Stimulated activated naive CD4-positive, alpha-beta T cell treated with Interleukin-2 at 50 U/mL for 16 hours (primary cell): Measurements from ENCODE around the gene IDS.
"Not testable (repeated sequence)": the region's sequence is repeated elsewhere in the genome, so short reads cannot be mapped to it uniquely, and the experiment has no call there.

Experiments
- DNase-seq: peaks from one replicate; lab custom pipeline; 2025; lab: John Stamatoyannopoulos, UW

Gene IDS

GRCh38 chrX:149527705-149528104 is 22.6 kb upstream of the IDS start:
- peak; percentile 4 for DNase-seq

- not testable (repeated sequence) for DNase-seq
These were observed 21.4 kb upstream of the IDS start for GRCh38 chrX:149526318-149527033.

DNA sequence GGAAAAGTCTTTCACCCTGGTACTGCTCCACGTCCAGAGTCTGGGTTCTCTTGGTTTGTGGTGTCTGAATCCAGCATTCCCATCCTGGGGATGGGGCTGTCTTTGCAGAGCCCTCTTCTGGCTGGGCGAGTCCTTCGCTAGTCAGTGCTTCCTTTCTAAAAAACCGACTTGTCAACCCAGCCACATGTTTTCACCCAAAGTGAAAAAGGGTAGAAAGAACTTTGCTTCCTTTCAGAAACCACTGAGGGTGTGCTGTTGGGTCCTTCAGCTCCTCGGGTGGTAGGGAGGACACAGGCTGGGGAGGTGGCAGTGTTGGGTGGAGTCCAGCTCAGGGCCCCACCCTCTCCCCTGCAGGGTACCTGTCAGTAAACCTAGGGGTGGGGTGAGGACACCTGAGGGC is 20.8 kb upstream of the IDS start:
- not testable (repeated sequence) for DNase-seq

DNA sequence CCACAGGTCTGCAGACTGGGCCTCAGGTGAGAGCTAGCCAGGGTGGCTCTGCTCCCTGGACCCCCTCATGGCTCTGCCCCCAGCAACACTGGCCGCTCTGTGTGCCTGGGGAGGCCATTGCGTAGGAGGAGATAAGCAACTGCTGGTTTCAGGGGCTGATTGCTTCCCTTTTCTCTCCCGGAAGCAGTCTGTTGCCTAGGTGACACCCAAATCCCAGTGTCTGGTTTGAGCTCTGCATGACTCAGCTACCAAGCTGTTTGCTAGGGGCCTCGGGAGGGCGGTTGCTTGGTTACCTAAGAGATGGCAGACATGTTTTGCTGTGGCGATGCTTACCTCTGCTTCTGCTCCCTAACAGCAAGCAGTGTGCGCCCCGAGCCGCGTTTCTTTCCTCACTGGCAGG is 20.3 kb upstream of the IDS start:
- DNase-seq, result peak; percentile 50

DNA sequence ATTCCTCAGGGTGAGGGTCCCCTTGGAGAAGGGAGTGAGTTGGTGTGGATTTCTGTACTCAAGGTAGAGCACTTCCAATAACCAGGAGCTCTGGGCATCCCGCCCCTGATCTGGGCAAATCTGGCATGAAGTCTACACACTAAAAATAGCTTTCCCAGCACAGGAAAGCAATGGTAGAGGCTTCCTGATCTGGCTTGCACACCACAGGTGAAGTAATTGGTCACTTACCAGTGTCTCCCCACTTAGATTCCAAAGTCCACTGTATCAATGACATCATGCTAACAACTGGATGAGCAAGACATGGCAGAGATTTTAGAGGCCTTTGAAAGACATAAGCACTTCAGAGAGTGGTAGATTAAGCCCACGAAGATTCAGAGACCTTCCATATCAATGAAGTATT is 17.8 kb upstream of the IDS start:
- no peak for DNase-seq

DNA sequence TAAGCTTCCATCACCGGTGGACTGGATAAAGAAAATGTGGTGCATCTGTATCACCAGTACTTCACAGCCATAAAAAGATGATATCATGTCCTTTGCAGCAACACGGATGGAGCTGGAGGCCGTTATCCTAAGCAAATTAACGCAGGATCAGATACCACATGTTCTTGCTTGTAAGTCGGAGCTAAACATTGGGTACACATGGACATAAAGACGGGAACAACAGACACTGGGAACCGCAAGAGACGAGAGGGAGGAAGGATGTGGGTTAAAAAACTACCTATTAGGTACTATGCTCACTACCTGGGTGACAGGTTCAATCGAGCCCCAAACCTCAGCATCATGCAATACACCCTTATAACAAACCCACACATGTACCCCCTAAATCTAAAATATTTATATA is 16.3 kb upstream of the IDS start:
- no peak for DNase-seq

GRCh38 chrX:149520636-149521277 is 15.7 kb upstream of the IDS start:
- DNase-seq, result not testable (repeated sequence)

GRCh38 chrX:149518236-149518635 is 13.1 kb upstream of the IDS start:
- no peak for DNase-seq

GRCh38 chrX:149517308-149517707 is 12.2 kb upstream of the IDS start:
- DNase-seq, result no peak

DNA sequence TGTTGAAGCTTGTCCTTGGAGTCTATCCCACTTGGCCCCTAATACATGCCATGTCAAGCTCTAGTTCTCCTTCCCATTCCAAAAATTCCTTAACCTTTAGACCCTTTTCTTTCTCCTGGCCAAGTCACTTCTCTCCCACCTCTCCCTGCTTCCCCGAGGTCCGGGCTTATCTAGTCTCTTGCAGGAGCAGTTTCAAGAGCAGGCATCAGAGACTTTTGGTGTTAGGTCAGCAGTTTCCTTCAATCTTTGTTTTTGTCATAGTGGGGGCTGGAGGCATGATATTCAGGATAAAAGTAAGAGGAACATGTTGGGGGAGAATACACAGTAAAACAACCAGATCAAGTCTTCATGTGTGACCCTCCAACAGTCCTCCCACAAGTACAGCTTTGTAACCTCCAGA is 11.5 kb upstream of the IDS start:
- DNase-seq, result no peak

GRCh38 chrX:149515954-149516602 is 11.0 kb upstream of the IDS start:
- no peak for DNase-seq

DNA sequence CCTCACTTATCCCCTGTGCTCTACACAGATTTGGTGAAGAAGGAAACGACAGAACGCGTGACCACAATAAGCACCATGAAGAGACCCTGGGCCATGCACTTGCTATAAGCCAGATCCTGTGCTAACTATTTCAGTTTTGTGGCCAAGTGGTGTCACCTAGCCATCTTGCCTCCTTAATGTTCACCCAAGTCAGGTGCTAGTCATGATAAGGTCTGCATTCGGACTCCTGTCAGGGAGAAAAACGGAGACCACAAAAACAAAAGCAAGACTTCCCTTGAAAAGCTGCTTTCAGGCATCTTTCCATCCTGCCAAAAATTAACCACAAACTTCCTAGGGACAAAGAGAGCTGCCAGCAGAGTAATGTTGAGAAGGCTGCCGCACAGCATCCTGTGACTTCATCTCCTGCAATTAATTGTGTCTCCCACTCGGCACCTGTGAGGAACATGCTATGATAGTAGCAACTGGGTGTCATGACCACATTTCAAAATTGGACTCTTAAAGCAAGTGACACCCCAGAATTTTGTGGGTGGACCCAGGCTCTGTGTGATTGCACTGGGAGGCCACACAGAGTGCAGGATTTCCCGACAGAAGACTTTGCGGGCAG is 8.8 kb upstream of the IDS start:
- no peak for DNase-seq

- DNase-seq, result peak; percentile 16
These were observed 7.2 kb upstream of the IDS start for GRCh38 chrX:149512225-149512885.

- no peak for DNase-seq
These were observed 6.0 kb upstream of the IDS start for GRCh38 chrX:149511081-149511480.

GRCh38 chrX:149510386-149510785 is 5.3 kb upstream of the IDS start:
- DNase-seq, result no peak

DNA sequence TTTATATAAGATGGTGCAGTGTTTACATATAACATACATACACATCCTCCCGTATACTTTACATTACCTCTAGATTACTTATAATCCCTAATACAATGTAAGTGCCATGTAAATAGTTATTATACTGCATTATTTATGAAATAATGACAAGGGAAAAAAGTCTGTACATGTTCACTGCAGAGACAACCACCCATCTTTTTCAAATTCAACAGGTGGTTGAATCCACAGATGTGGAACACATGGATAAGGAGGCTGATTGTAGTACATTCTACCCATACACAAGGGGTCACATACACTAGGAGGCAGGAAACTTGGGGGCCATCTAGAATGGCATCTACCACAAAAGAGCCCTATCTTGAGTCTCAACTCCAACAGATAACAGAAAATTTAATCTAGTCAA is 3.4 kb upstream of the IDS start:
- no peak for DNase-seq

- no peak for DNase-seq
These were observed 1.2 kb upstream of the IDS start for GRCh38 chrX:149506349-149506748.

GRCh38 chrX:149505671-149506070 is 565 bp upstream of the IDS start:
- no peak for DNase-seq

- peak; percentile 61 for DNase-seq
These were observed 736 bp downstream of the IDS start for GRCh38 chrX:149504226-149504914.

GRCh38 chrX:149503446-149503845 is 1.7 kb downstream of the IDS start:
- DNase-seq, result peak; percentile 60

GRCh38 chrX:149502923-149503322 is 2.2 kb downstream of the IDS start:
- DNase-seq, result not testable (repeated sequence)

GRCh38 chrX:149499766-149500165 is 5.3 kb downstream of the IDS start:
- no peak for DNase-seq
